ENCODE measurements around the gene NIBAN1. TPM values are rescaled to one million over a fixed set of nuclear protein-coding genes. Genes with fewer than 3 reads are reported as not detected.

NIBAN1 gene
- total and polyA plus RNA-seq, 3 experiments from 2014 or later, result 40.0 to 55.7 (median 51.8) TPM

DNA sequence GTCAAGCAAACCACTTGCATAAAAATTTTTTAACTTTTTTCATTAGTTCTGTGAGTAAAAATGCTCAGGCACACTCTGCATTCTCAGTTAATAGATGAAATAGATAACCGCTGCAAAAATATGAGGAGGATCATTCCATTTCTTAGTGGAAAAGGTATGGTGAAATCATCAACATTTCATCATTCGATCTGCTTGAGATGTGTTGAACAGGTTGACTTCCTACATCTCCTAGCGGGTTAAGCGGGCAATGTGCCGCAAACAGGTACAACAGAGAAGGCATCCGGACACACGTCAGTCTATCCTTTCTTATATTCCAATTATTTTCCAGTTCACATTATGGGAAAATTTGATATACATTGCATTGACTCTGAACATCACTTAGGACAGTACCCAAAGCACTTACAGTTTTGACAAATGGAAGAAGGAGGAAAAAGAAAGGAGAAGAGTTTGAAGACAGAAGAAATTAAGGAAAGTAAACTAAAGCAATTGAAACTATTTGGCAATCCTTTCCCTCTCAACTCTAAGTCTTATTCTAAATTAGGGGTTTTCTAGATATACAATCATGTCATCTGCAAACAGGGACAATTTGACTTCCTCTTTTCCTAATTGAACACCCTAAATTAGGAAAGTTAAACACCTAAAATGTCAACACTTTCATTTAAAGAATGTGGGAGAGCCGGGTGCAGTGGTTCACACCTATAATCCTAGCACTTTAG lies 33.5 kb downstream of the NIBAN1 start:
- no peak overlapping the region for H3K4me3 Mint-ChIP-seq
- H3K27me3 Mint-ChIP-seq, result peaks cover 0 to 1% of the 10 kb centered on the region in 2 donors
- H3K9me3 Mint-ChIP-seq, result no peaks in the 10 kb centered on the region
- POLR2A ChIA-PET, result no interaction called here
- peak overlapping the region in 1 of 8 donors; percentile 19 for H3K27ac Mint-ChIP-seq
- CTCF ChIA-PET, result no interaction called here
- peaks cover 37 to 80% (median 75%) of the 10 kb centered on the region in 3 donors for H3K4me1 Mint-ChIP-seq
- no peaks in the 10 kb centered on the region for H3K9me3 ChIP-seq (ENCODE audit: low read length)
- no peaks in the 10 kb centered on the region for H3K4me1 ChIP-seq (ENCODE audit: insufficient read depth, low read length)
- peaks cover 6 to 34% (median 24%) of the 10 kb centered on the region in 3 donors for H3K36me3 Mint-ChIP-seq
- DNase-seq, result no peak
- no peaks in the 10 kb centered on the region for H3K27me3 ChIP-seq (ENCODE audit: insufficient read depth, low read length, poor library complexity, severe bottlenecking)
- H3K4me3 ChIP-seq (ENCODE audit: low read length), result no peak overlapping the region
- H3K27ac ChIP-seq (ENCODE audit: low read depth, low read length), result no peak overlapping the region
- no peaks in the 10 kb centered on the region for H3K36me3 ChIP-seq (ENCODE audit: insufficient read depth, low read length)

DNA sequence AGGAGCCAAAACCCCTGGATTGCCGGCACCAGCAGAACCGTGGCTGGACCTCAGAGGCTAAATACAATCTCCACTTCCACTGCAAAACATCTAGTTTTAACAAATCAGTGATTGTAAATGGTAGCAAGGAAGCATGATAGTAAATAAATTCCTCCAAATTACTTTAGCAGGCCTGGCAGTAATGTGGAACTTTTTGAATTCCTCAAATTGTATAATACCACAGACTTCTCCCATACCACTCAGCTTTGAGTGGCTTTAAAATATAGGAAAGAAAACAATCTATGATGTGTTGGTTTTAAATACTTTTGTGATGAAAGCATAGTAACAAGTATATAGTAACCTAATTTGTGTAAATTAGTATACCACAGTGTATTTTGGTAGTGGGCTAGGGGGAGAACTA lies 34.1 kb downstream of the NIBAN1 start:
- H3K27me3 Mint-ChIP-seq, result peaks cover 0 to 1% of the 10 kb centered on the region in 2 donors
- H3K9me3 Mint-ChIP-seq, result no peaks in the 10 kb centered on the region
- no peaks in the 10 kb centered on the region for H3K27me3 ChIP-seq (ENCODE audit: insufficient read depth, low read length, poor library complexity, severe bottlenecking)
- H3K4me1 ChIP-seq (ENCODE audit: insufficient read depth, low read length), result no peaks in the 10 kb centered on the region
- H3K36me3 Mint-ChIP-seq, result peaks cover 6 to 33% (median 23%) of the 10 kb centered on the region in 3 donors
- ChIA-PET POLR2A (no interaction called here), CTCF (no interaction called here)
- DNase-seq, result no peak
- H3K4me3 ChIP-seq (ENCODE audit: low read length), result no peak overlapping the region
- no peak overlapping the region for H3K4me3 Mint-ChIP-seq
- no peaks in the 10 kb centered on the region for H3K36me3 ChIP-seq (ENCODE audit: insufficient read depth, low read length)
- H3K4me1 Mint-ChIP-seq, result peaks cover 34 to 74% (median 70%) of the 10 kb centered on the region in 3 donors
- no peak overlapping the region for H3K27ac ChIP-seq (ENCODE audit: low read depth, low read length)
- H3K9me3 ChIP-seq (ENCODE audit: low read length), result no peaks in the 10 kb centered on the region
- H3K27ac Mint-ChIP-seq, result peak overlapping the region in 1 of 8 donors; percentile 19

DNA sequence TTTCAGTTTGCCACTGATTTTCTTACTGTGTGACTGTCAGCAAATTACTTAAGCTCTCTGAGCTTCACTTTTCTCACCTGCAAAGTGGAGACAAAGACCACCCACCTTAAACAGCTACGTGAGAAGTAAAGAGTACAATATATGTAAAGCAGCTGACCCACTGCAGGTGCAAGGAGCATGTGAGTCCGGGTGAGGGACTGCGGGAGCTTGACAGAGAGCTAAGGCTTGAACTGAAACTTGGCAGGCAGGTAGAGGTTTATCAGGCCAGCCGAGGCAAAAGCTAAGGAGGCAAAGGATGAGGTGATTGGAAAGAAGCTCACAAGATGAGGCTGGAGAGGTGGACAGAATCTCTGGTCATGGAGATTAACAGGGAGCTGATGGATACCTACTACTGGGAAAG lies 36.6 kb downstream of the NIBAN1 start:
- H3K36me3 ChIP-seq (ENCODE audit: insufficient read depth, low read length), result no peaks in the 10 kb centered on the region
- no peaks in the 10 kb centered on the region for H3K27me3 ChIP-seq (ENCODE audit: insufficient read depth, low read length, poor library complexity, severe bottlenecking)
- H3K9me3 ChIP-seq (ENCODE audit: low read length), result no peaks in the 10 kb centered on the region
- H3K4me1 ChIP-seq (ENCODE audit: insufficient read depth, low read length), result no peaks in the 10 kb centered on the region
- ChIA-PET CTCF (interaction anchor here (0.9 kb wide), 1 partner anchor 132 kb away, joined by 3 read pairs; no protein-coding TSS in a partner anchor), POLR2A (interaction anchor here (1.0 kb wide), 1 partner anchor 36 kb away, joined by 3 read pairs; no protein-coding TSS in a partner anchor)
- H3K4me1 Mint-ChIP-seq, result peaks cover 35 to 69% (median 59%) of the 10 kb centered on the region in 3 donors
- peak overlapping the region in 6 of 8 donors; percentile 1 to 71 (median 25) for H3K27ac Mint-ChIP-seq
- no peak overlapping the region for H3K27ac ChIP-seq (ENCODE audit: low read depth, low read length)
- H3K9me3 Mint-ChIP-seq, result no peaks in the 10 kb centered on the region
- DNase-seq, result no peak
- no peak overlapping the region for H3K4me3 ChIP-seq (ENCODE audit: low read length)
- peaks cover 9 to 33% (median 25%) of the 10 kb centered on the region in 3 donors for H3K36me3 Mint-ChIP-seq
- H3K4me3 Mint-ChIP-seq, result no peak overlapping the region
- peaks cover 0 to 1% of the 10 kb centered on the region in 2 donors for H3K27me3 Mint-ChIP-seq

DNA sequence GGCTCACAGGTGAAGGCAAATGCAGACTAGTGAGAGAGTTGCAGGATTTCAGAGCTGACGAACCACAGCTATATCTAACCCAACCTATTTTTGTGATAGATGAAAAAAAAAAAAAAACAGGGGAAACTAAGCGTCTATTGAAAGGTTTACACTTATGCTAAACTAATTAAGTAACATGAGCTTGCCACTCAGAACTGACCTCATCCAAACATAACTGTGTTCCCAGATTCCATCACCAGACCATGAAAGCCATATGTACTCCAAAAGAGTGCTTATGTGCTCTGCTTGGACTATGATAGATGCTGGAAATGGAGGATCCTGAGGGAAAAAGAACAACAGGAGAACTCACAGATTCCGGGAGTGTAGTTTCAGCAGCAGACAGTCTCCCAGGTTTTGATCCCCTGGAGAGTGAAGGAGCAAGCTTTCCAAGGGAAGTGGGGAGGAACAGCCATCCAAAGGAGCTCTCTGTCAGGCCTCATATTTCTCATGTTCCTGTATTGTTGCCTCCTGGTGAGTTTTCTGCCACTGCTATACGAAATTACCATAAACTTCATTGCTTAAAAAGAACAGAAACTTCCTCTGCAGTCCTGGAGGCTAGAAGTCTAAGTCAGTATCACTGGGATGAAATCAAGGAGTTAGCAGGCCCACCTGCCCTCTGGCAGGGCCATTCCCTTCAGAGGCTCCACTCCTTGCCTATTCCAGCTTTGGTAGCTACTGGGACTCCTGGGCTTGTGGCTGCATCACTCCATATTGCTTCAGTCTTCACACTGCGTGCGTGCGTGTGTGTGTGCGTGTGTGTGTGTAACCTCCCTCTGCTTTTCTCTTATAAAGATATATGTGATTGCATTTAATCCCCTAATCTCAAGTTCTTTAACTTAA lies 38.1 kb downstream of the NIBAN1 start:
- Mint-ChIP-seq H3K36me3 (peaks cover 8 to 35% (median 18%) of the 10 kb centered on the region in 3 donors), H3K4me1 (peaks cover 37 to 71% (median 63%) of the 10 kb centered on the region in 3 donors), H3K27ac (peak overlapping the region in 7 of 8 donors; percentile 14 to 61 (median 36)), H3K9me3 (no peaks in the 10 kb centered on the region), H3K27me3 (peaks cover 0 to 1% of the 10 kb centered on the region in 2 donors), H3K4me3 (no peak overlapping the region)
- no peak overlapping the region for H3K4me3 ChIP-seq (ENCODE audit: low read length)
- CTCF ChIA-PET, result interaction anchor here (1.8 kb wide), 1 partner anchor 16 kb away, joined by 4 read pairs; no protein-coding TSS in a partner anchor
- no peaks in the 10 kb centered on the region for H3K4me1 ChIP-seq (ENCODE audit: insufficient read depth, low read length)
- POLR2A ChIA-PET, result no interaction called here
- no peaks in the 10 kb centered on the region for H3K9me3 ChIP-seq (ENCODE audit: low read length)
- H3K36me3 ChIP-seq (ENCODE audit: insufficient read depth, low read length), result no peaks in the 10 kb centered on the region
- H3K27ac ChIP-seq (ENCODE audit: low read depth, low read length), result no peak overlapping the region
- DNase-seq, result no peak
- H3K27me3 ChIP-seq (ENCODE audit: insufficient read depth, low read length, poor library complexity, severe bottlenecking), result no peaks in the 10 kb centered on the region

DNA sequence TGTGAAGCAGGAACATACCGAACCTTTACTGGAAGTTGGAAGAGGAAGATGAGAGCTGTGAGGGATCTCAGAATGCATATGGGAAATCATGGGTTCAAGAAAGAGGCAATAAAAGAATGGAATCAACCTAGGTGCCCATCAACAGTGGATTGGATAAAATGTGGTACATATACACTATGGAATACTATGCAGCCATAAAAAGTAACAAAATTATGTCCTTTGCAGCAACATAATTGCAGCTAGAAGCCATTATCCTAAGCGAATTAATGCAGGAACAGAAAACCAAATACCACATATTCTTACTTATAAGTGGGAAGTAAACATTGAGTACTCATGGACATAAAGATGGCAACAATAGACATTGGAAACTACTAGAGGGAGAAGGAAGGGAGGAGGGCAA lies 40.4 kb downstream of the NIBAN1 start:
- Mint-ChIP-seq H3K9me3 (no peaks in the 10 kb centered on the region), H3K36me3 (peaks cover 19 to 40% (median 20%) of the 10 kb centered on the region in 3 donors), H3K27me3 (peaks cover 0 to 1% of the 10 kb centered on the region in 2 donors), H3K27ac (peak overlapping the region in 1 of 8 donors; percentile 39), H3K4me1 (peaks cover 36 to 67% (median 58%) of the 10 kb centered on the region in 3 donors), H3K4me3 (no peak overlapping the region)
- Histone ChIP-seq H3K4me1 (ENCODE audit: insufficient read depth, low read length) (no peaks in the 10 kb centered on the region), H3K4me3 (ENCODE audit: low read length) (no peak overlapping the region), H3K27me3 (ENCODE audit: insufficient read depth, low read length, poor library complexity, severe bottlenecking) (no peaks in the 10 kb centered on the region), H3K27ac (ENCODE audit: low read depth, low read length) (no peak overlapping the region), H3K9me3 (ENCODE audit: low read length) (no peaks in the 10 kb centered on the region), H3K36me3 (ENCODE audit: insufficient read depth, low read length) (no peaks in the 10 kb centered on the region)
- CTCF ChIA-PET, result interaction anchor here (0.6 to 1.0 kb wide), 2 partner anchors 29 to 169 kb away, joined by 3 read pairs; no protein-coding TSS in a partner anchor
- no peak for DNase-seq
- POLR2A ChIA-PET, result no interaction called here

DNA sequence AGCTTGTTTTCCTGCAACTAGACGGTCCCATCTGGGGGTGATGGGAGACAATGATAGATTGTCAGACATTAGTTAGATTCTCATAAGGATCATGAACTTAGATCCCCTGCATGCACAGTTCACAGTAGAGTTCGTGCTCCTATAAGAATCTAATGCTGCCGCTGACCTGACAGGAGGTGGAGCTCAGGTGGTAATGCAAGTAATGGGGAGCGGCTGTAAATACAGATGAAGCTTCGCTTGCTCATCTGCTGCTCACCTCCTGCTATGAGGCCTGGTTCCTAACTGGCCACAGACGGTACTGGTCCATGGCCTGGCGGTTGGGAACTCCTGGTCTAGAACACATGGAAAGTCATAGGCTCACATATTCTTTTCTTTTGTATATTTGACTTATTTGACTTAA lies 42.0 kb downstream of the NIBAN1 start:
- Histone ChIP-seq H3K4me1 (ENCODE audit: insufficient read depth, low read length) (no peaks in the 10 kb centered on the region), H3K9me3 (ENCODE audit: low read length) (no peaks in the 10 kb centered on the region), H3K4me3 (ENCODE audit: low read length) (no peak overlapping the region), H3K27ac (ENCODE audit: low read depth, low read length) (no peak overlapping the region), H3K36me3 (ENCODE audit: insufficient read depth, low read length) (no peaks in the 10 kb centered on the region), H3K27me3 (ENCODE audit: insufficient read depth, low read length, poor library complexity, severe bottlenecking) (no peaks in the 10 kb centered on the region)
- Mint-ChIP-seq H3K27me3 (peaks cover 0 to 1% of the 10 kb centered on the region in 2 donors), H3K4me3 (no peak overlapping the region), H3K9me3 (peaks cover 0 to 1% (median 0%) of the 10 kb centered on the region in 5 donors), H3K36me3 (peaks cover 15 to 43% (median 24%) of the 10 kb centered on the region in 3 donors), H3K27ac (peak overlapping the region in 1 of 8 donors; percentile 82), H3K4me1 (peaks cover 31 to 53% (median 50%) of the 10 kb centered on the region in 3 donors)
- DNase-seq, result no peak
- CTCF ChIA-PET, result interaction anchor here (1.7 kb wide), 1 partner anchor 127 kb away, joined by 4 read pairs; no protein-coding TSS in a partner anchor
- POLR2A ChIA-PET, result no interaction called here

DNA sequence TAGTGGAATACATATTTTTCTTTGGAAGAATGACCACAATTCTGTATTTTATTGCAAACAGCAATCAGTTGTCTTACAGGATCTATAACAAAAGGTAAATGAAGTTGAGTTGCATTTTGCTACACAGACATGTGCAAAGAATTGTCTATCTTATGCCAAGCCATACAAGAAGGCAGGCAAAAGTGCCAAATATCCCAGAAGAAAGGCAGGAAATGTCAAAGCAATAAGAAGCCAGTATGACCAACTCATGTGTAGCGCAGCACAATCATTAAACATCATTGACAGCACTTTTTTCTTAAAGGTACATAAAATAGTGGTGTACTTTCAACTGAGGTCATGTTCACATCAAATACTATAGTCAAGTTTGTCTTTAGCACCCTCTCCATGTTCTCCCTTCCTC lies 42.7 kb downstream of the NIBAN1 start:
- no peak overlapping the region for H3K4me3 Mint-ChIP-seq
- POLR2A ChIA-PET, result no interaction called here
- no peaks in the 10 kb centered on the region for H3K4me1 ChIP-seq (ENCODE audit: insufficient read depth, low read length)
- CTCF ChIA-PET, result interaction anchor here (1.7 kb wide), 1 partner anchor 126 kb away, joined by 4 read pairs; no protein-coding TSS in a partner anchor
- DNase-seq, result no peak
- peak overlapping the region in 1 of 8 donors; percentile 76 for H3K27ac Mint-ChIP-seq
- no peaks in the 10 kb centered on the region for H3K27me3 ChIP-seq (ENCODE audit: insufficient read depth, low read length, poor library complexity, severe bottlenecking)
- no peak overlapping the region for H3K27ac ChIP-seq (ENCODE audit: low read depth, low read length)
- H3K4me3 ChIP-seq (ENCODE audit: low read length), result no peak overlapping the region
- no peaks in the 10 kb centered on the region for H3K36me3 ChIP-seq (ENCODE audit: insufficient read depth, low read length)
- H3K27me3 Mint-ChIP-seq, result peaks cover 0 to 1% of the 10 kb centered on the region in 2 donors
- no peaks in the 10 kb centered on the region for H3K9me3 ChIP-seq (ENCODE audit: low read length)
- H3K9me3 Mint-ChIP-seq, result peaks cover 0 to 6% (median 2%) of the 10 kb centered on the region in 5 donors
- H3K36me3 Mint-ChIP-seq, result peaks cover 21 to 39% (median 31%) of the 10 kb centered on the region in 3 donors
- H3K4me1 Mint-ChIP-seq, result peaks cover 27 to 52% (median 45%) of the 10 kb centered on the region in 3 donors

Data from CD8-positive, alpha-beta memory T cell (primary cell).